Ishikawa (cell line): Measurements from ENCODE around the gene MCAT.

Source experiments
- CEBPB ChIP-seq: IDR thresholded peaks from 2 replicates; pipeline ENCODE4 v1.6.1; 2012
- EGR1 ChIP-seq: IDR thresholded peaks from 2 replicates; pipeline ENCODE4 v1.6.1; 2012
- EP300 ChIP-seq: IDR thresholded peaks from 2 replicates; pipeline ENCODE4 v1.6.1; 2012; ENCODE audit warnings: borderline replicate concordance
- MAX ChIP-seq: IDR thresholded peaks from 2 replicates; pipeline ENCODE4 v1.6.1; 2012
- NFIC ChIP-seq: IDR thresholded peaks from 2 replicates; pipeline ENCODE4 v1.6.1; 2012
- RAD21 ChIP-seq: IDR thresholded peaks from 2 replicates; pipeline ENCODE4 v1.6.1; 2012; ENCODE audit warnings: low read depth
- REST ChIP-seq: IDR thresholded peaks from 2 replicates; pipeline ENCODE4 v1.6.1; 2012; ENCODE audit warnings: low read depth, mild to moderate bottlenecking
- TAF1 ChIP-seq: IDR thresholded peaks from 2 replicates; pipeline ENCODE4 v1.6.1; 2012; ENCODE audit warnings: low read depth, mild to moderate bottlenecking
- TCF12 ChIP-seq: IDR thresholded peaks from 2 replicates; pipeline ENCODE4 v1.6.1; 2012; ENCODE audit warnings: low read depth
- TEAD4 ChIP-seq: IDR thresholded peaks from 2 replicates; pipeline ENCODE4 v1.6.1; 2012
- USF1 ChIP-seq: IDR thresholded peaks from 2 replicates; pipeline ENCODE4 v1.6.1; 2012
- YY1 ChIP-seq: IDR thresholded peaks from 2 replicates; pipeline ENCODE4 v1.6.1; 2012; ENCODE audit warnings: low read depth

GRCh38 chr22:43101306-43101705, 41.9 kb downstream of the MCAT start:
- no peak for TF ChIP-seq EGR1
- TF ChIP-seq TAF1: no peak
- no peak for TF ChIP-seq USF1
- no peak for TF ChIP-seq TCF12
- TF ChIP-seq RAD21: no peak
- TF ChIP-seq REST: no peak
- TF ChIP-seq MAX: no peak
- no peak for TF ChIP-seq NFIC
- TF ChIP-seq CEBPB: no peak
- TF ChIP-seq TEAD4: no peak
- no peak for TF ChIP-seq EP300
- no peak for TF ChIP-seq YY1
